ENCODE data around the gene PRR14. TPM values are rescaled to one million over a fixed set of nuclear protein-coding genes. Genes with fewer than 3 reads are reported as not detected.

The PRR14 gene
- total RNA-seq = 18.8 TPM

DNA sequence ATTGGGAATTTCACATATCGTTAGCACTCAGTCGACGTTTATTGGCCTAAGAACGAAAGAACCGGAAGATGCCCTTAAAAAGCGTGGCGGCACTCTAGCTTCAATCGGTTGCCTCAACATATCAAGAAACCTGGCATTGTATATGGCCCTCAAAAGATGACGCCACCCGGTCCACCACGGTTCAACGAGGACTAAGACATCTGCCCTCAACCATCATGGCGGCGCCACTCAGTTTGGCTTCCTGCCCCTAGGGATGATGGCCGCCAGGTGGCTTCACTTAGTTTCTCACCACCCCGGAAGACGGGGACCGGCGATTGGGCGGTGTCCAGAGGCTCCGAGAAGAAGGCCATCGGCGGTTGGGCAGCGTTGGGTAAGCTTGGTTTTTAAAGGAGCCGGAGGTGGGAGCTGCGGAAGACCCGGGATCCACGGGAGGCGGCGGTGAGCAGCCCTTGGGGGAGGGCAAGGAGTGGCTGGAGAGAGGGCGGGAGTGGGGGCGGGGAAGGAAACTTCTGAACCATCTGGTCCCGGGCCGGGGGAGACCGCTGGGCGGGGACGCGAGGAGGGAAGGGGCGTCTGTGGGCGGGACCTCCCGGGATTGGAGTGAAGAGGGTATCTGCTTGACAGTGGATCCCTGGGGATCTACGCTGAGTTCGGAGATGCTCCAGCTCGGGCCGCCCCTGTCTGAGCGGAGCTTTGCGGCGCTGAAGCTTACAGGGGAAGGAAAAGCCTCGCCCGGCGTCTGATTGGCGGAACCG lies at the start of gene PRR14:
Gene PRR14, plus strand, starts transcription at position 592 of the 755 bp plus-strand sequence. CDS start 686 bp downstream, outside the sequence.

DNA sequence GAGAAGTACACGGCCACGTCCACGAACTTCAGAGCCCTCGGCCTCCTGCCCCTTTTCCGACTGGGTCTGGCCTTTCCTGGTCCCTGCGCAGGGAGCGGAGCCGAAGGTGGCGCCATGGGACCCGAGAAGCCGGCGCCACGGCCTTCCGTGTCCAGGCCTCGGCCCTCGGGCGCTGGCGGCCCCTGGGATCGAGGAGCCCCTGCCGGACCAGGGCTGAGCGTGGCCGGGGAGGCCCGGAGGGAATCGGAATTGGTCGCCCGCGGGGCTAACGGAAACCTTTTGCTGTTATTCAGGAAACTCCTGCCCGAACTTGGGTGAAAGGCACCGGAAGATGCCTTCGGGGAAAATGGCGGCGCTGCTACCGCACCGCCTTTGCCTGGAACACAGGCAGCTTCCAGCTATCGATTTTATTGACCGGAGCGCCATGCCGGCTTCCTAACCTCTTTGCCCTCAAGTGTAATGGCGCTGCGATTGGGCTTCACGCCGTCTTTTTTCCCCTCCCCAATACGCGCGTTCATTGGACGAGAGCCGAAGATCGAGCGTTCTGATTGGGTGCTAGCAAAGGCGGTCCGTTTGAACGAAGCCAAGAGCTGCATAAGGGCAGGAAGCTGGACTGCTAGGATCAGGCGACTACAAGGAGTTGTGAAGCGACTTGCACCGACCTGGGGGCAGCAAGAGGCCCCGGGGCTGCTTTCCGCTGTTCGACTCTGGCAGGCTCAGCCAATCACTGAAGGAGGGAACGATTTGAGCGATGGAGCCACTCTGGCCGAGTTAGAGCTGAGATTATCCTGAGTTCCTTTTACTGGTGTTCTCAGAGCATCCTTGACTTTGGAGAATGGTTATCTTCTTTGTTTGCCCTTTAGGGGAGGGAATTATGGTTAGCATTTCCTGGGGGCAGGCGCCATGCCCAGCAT lies 40.6 kb upstream of the PRR14 start, which contains the start of gene ZNF689:
Gene ZNF689, minus strand, starts transcription at position 464 of the 914 bp plus-strand sequence. Its CDS starts 348 bp downstream, at position 116.

DNA sequence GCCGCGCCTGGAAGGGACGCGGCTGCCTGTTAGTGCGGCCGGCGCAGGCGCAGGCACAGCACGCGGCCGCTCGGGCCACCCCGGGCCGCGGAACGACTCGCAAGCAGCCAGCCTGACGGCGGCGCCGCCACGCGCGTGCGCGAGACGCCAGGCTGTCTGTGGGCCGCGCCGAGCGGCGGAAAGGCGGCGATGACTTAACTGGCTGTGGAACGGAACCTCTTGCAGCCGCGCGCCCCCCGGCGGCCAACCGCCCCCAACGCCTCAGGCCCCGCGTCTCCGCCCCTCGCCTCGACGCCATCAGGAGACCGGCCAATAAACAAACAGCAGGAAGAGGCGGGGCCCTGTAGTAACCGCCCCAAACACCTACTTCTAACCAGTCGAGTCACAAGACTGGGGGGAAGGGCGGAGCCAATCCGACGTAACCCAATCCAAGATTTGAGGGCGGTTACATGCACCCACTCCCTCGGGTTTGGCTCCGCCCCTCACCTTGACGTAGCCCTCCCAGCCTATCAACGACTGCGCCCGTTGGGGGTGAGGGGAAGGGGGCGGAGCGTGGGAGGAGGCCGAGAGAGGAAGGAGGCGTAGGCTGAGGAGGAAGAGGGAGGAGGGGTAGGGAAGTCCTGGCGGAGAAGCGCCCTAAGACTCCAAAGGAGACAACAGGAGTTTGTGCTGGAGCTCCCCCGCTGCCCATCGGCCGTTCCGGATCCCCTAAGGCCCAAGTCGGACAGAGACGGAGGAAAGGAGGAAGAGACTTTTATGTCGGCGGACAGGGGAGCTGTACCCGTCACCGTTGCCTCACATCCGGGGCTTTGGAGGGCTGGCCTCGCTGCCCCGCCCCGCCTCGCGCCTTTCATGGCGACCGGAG lies 7.3 kb downstream of the PRR14 start, which contains the start of gene FBRS:
Gene FBRS, plus strand, starts transcription at position 566 of the 865 bp plus-strand sequence. CDS start 1,088 bp downstream, outside the sequence.

DNA sequence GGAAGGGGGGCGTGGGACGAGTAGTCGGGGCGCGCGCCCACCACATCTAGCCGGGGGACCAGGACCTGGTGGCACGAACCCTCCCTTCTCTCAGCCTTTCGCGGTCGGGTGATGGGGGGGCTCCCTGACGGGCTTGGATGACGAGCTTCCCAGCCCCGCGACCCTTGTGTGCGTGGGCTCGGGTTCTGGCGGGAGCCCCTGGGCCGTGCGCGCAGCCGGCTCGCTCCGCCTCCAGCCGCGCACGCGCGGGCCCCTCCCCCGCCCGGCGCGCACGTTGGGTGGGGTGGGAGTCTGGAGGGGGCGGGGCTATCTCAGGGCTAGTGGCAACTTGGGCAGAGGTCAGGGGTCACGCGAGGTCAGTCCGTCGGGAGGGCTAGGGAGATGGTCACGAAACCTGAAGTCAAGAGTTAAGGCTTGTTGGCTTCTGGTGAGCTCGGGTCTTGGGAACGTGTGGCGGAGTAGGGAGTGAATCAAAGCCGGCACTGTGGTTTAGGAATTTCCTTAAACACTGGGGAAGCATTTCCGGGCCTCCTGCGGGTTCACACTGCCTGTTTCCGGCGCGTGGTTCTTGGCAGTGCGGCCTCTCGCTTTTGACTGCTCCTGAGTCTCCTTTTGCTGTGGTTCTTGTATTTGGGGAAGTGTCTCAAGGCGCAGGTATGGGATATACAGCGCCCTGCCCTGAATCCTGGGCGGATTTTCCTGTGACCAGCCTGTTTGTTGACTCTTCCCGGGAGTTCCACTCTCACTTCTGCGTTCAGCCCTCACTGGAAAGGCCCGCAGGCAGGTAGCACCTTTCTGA lies 48.3 kb downstream of the PRR14 start, which contains the start of gene SRCAP:
Gene SRCAP, plus strand, starts transcription at position 356 of the 799 bp plus-strand sequence. CDS start 1,654 bp downstream, outside the sequence.

Small RNAs within 50 kb of the gene (small RNA-seq; reads per million reads assigned to genes)
- not detected for gene AC093249.1 (ENCODE audit: low replicate concordance)
- not detected for gene RNU6-1043P (ENCODE audit: low replicate concordance)
- gene RNU6-416P (ENCODE audit: low replicate concordance) = not detected

Other genes with a start within 250 kb of the PRR14 start
- 12.3 TPM for gene ZNF771, start 243.4 kb upstream of the PRR14 start, total RNA-seq
- 26.9 TPM for gene DCTPP1, start 220.9 kb upstream of the PRR14 start, total RNA-seq
- 47.6 TPM for gene SEPHS2, start 205.1 kb upstream of the PRR14 start, total RNA-seq
- gene ITGAL, start 178.2 kb upstream of the PRR14 start, total RNA-seq = 9.5 TPM
- gene ZNF768, start 124.4 kb upstream of the PRR14 start, total RNA-seq = 33.8 TPM
- gene ZNF747, start 116.1 kb upstream of the PRR14 start, total RNA-seq = 16.9 TPM
- gene ZNF764, start 92.6 kb upstream of the PRR14 start, total RNA-seq = 14.5 TPM
- 12.1 TPM for gene ZNF688, start 79.2 kb upstream of the PRR14 start, total RNA-seq
- 20.3 TPM for gene ZNF785, start 65.3 kb upstream of the PRR14 start, total RNA-seq
- gene ZNF689, start 40.6 kb upstream of the PRR14 start, total RNA-seq = 10.0 TPM
- 31.3 TPM for gene FBRS, start 7.5 kb downstream of the PRR14 start, total RNA-seq
- 47.5 TPM for gene SRCAP, start 48.2 kb downstream of the PRR14 start, total RNA-seq
- 22.6 TPM for gene PHKG2, start 97.5 kb downstream of the PRR14 start, total RNA-seq
- 7.0 TPM for gene CFAP119, start 111.1 kb downstream of the PRR14 start, total RNA-seq
- gene RNF40, start 111.4 kb downstream of the PRR14 start, total RNA-seq = 92.8 TPM
- 17.5 TPM for gene ZNF629, start 136.2 kb downstream of the PRR14 start, total RNA-seq
- 34.0 TPM for gene BCL7C, start 243.1 kb downstream of the PRR14 start, total RNA-seq
- gene CTF1, start 245.7 kb downstream of the PRR14 start, total RNA-seq = 4.8 TPM

All from metanephros (tissue), 2 donors.